HepG2 (cell line): Measurements from ENCODE around the gene RAD50. TPM values are rescaled to one million over a fixed set of nuclear protein-coding genes. Genes with fewer than 3 reads are reported as not detected.

ENCODE experiments used
- ATF7 ChIP-seq, 2 experiments: fragments of 450-650 bp in 1 of 2; sonication (generic) in 1 of 2; formaldehyde crosslinking in 1 of 2; IDR thresholded peaks; 2 replicates each; pipeline versions ENCODE4 v1.4.0 to v1.6.1; 2016 to 2020; ENCODE audit warnings: antibody characterized with exemption in 1 of 2, mild to moderate bottlenecking in 1 of 2, missing genetic modification reagents in 1 of 2
- KAT2B ChIP-seq: fragments of 150-350 bp; IDR thresholded peaks from 2 replicates; pipeline ENCODE4 v1.6.1; 2014; ENCODE audit warnings: low read depth, low read length, borderline replicate concordance
- KDM4B ChIP-seq: sonication (generic); formaldehyde crosslinking; IDR thresholded peaks from 2 replicates; pipeline ENCODE4 v1.4.0; 2020; ENCODE audit warnings: missing genetic modification reagents
- KIAA2018 ChIP-seq: sonication (generic); formaldehyde crosslinking; IDR thresholded peaks from 2 replicates; pipeline ENCODE4 v1.5.0; 2020; ENCODE audit warnings: mild to moderate bottlenecking, missing genetic modification reagents, borderline replicate concordance
- KLF13 ChIP-seq: sonication (generic); formaldehyde crosslinking; IDR thresholded peaks from 2 replicates; pipeline ENCODE4 v1.4.0; 2020; ENCODE audit warnings: mild to moderate bottlenecking, missing genetic modification reagents
- MNT ChIP-seq: fragments of 450-650 bp; IDR thresholded peaks from 2 replicates; pipeline ENCODE4 v1.6.1; 2016
- MXD1 ChIP-seq: sonication (generic); formaldehyde crosslinking; IDR thresholded peaks from 2 replicates; pipeline ENCODE4 v1.4.0; 2020; ENCODE audit warnings: mild to moderate bottlenecking, missing genetic modification reagents
- POLR2A ChIP-seq, 2 experiments: IDR thresholded peaks; 2 replicates each; pipeline ENCODE4 v1.6.1; 2011; ENCODE audit warnings: low read depth in 2 of 2, low read length in 2 of 2, mild to moderate bottlenecking in 1 of 2, moderate library complexity in 1 of 2; ENCODE audit not compliant: insufficient read depth in 1 of 2
- RAD21 ChIP-seq: fragments of 450-650 bp; formaldehyde crosslinking; IDR thresholded peaks from 2 replicates; pipeline ENCODE4 v1.5.0; 2020; ENCODE audit warnings: mild to moderate bottlenecking
- SMAD9 ChIP-seq: sonication (generic); formaldehyde crosslinking; IDR thresholded peaks from 2 replicates; pipeline ENCODE4 v1.5.1; 2020; ENCODE audit warnings: mild to moderate bottlenecking, missing genetic modification reagents
- SP4 ChIP-seq: sonication (generic); formaldehyde crosslinking; IDR thresholded peaks from 2 replicates; pipeline ENCODE4 v1.8.1; 2023; ENCODE audit warnings: mild to moderate bottlenecking, missing genetic modification reagents
- TSC22D2 ChIP-seq: sonication (generic); formaldehyde crosslinking; IDR thresholded peaks from 2 replicates; pipeline ENCODE4 v1.5.1; 2020; ENCODE audit warnings: missing genetic modification reagents, mild to moderate bottlenecking, borderline replicate concordance
- YEATS2 ChIP-seq: sonication (generic); formaldehyde crosslinking; IDR thresholded peaks from 2 replicates; pipeline ENCODE4 v1.4.0; 2020; ENCODE audit warnings: missing genetic modification reagents, borderline replicate concordance
- ZNF180 ChIP-seq: sonication (generic); formaldehyde crosslinking; IDR thresholded peaks from 2 replicates; pipeline ENCODE4 v1.4.0; 2020; ENCODE audit warnings: low read depth, missing genetic modification reagents, borderline replicate concordance
- ZNF235 ChIP-seq: sonication (generic); formaldehyde crosslinking; IDR thresholded peaks from 2 replicates; pipeline ENCODE4 v1.8.1; 2023; ENCODE audit warnings: mild to moderate bottlenecking, missing genetic modification reagents, borderline replicate concordance
- ZNF251 ChIP-seq: sonication (generic); formaldehyde crosslinking; IDR thresholded peaks from 2 replicates; pipeline ENCODE4 v1.9.0; 2021; ENCODE audit warnings: mild to moderate bottlenecking, missing genetic modification reagents
- ZNF335 ChIP-seq: sonication (generic); formaldehyde crosslinking; IDR thresholded peaks from 2 replicates; pipeline ENCODE4 v1.4.0; 2020; ENCODE audit warnings: missing genetic modification reagents
- ZNF564 ChIP-seq: sonication (generic); formaldehyde crosslinking; IDR thresholded peaks from 2 replicates; pipeline ENCODE4 v1.8.1; 2023; ENCODE audit warnings: mild to moderate bottlenecking, missing genetic modification reagents
- ZNF598 ChIP-seq: sonication (generic); formaldehyde crosslinking; IDR thresholded peaks from 2 replicates; pipeline ENCODE4 v1.5.1; 2020; ENCODE audit warnings: mild to moderate bottlenecking, missing genetic modification reagents, borderline replicate concordance
- ZNF878 ChIP-seq: sonication (generic); formaldehyde crosslinking; IDR thresholded peaks from 2 replicates; pipeline ENCODE4 v1.8.1; 2023; ENCODE audit warnings: mild to moderate bottlenecking, missing genetic modification reagents, moderate library complexity
- polyA plus RNA-seq, 8 experiments: library from polyadenylated mRNA; depleted of rRNA in 3 of 8; stranded (reverse) in 7 of 8; unstranded in 1 of 8; fragments of >200 nt; fragmentation: Illumina TruSeq in 4 of 8; extraction: Trizol in 4 of 8; gene quantifications; 2 replicates each; pipeline versions ENCODE4 v1.2.1 to v1.2.3, GENCODE V29; 2011 to 2016; ENCODE audit warnings: low read depth in 4 of 8, missing spikeins in 1 of 8, mixed read lengths in 1 of 8; ENCODE audit not compliant: insufficient read depth in 1 of 8
- total RNA-seq, 5 experiments: library from RNA; depleted of rRNA; stranded (reverse); fragments of >200 nt; fragmentation: Illumina TruSeq; extraction: Trizol; gene quantifications; 2 replicates each; pipeline ENCODE4 v1.2.3, GENCODE V29; 2016; ENCODE audit warnings: low read depth in 1 of 5

Gene RAD50
- total and polyA plus RNA-seq, 2 of the 13 experiments (the other 11 are each of a cell fraction or from before 2014, with no cell fraction given) = 19.2 to 23.4 TPM

GRCh38 chr5:132556763-132557477, at the start of gene RAD50 (continued):
- peak; percentile 73; the same call in 1 of the 2 replicates for TF ChIP-seq KIAA2018 (CRISPR knock-in tag)
- no peak for TF ChIP-seq ZNF235 (CRISPR knock-in tag)
- no peak for TF ChIP-seq KAT2B
- peak; percentile 95 for TF ChIP-seq SMAD9 (CRISPR knock-in tag)
- peak; percentile 88 for TF ChIP-seq ZNF598 (CRISPR knock-in tag)
- peak; percentile 94; the same call in 1 of the 2 replicates for TF ChIP-seq KLF13 (CRISPR knock-in tag)
- no peak for TF ChIP-seq ZNF251 (CRISPR knock-in tag)
- no peak for TF ChIP-seq ZNF180 (CRISPR knock-in tag)
- peak; percentile 92; the same call in 1 of the 2 replicates for TF ChIP-seq ZNF878 (CRISPR knock-in tag)
- no peak for TF ChIP-seq ATF7 (IDR thresholded peaks at IDR 0.05)
- peak; percentile 83; the same call in 1 of the 2 replicates for TF ChIP-seq ATF7 (CRISPR knock-in tag; IDR thresholded peaks at IDR 0.05)
- TF ChIP-seq RAD21 (CRISPR knock-in tag) = no peak
- TF ChIP-seq ZNF335 = peak; percentile 75; the same call in 1 of the 2 replicates
- peak; percentile 78 to 94 for TF ChIP-seq POLR2A (IDR thresholded peaks at IDR 0.05; ENCODE audit: insufficient read depth in 1 of 2, low read depth in 2 of 2, low read length in 2 of 2)
- TF ChIP-seq KDM4B = no peak
- peak; percentile 97 for TF ChIP-seq MXD1
- TF ChIP-seq SP4 (CRISPR knock-in tag) = peak; percentile 83
- TF ChIP-seq MNT = peak; percentile 82
- TF ChIP-seq YEATS2 = peak; percentile 94
- TF ChIP-seq ZNF564 (CRISPR knock-in tag) = peak; percentile 89; the same call in 1 of the 2 replicates
- peak; percentile 95; the same call in 1 of the 2 replicates for TF ChIP-seq TSC22D2
